Loucy (cell line): ENCODE data around the gene STXBP6.

ENCODE experiments used
- H2AFZ ChIP-seq: fragments of 200-600 bp; sonication (generic); 2 replicates; pipeline ENCODE4 v1.6.0; 2016; ENCODE audit warnings: antibody characterized with exemption, mild to moderate bottlenecking, low read length, moderate library complexity
- H3F3A ChIP-seq: fragments of 200-600 bp; 2 replicates; pipeline ENCODE4 v1.6.0; 2016; ENCODE audit warnings: antibody characterized with exemption, low read depth, mild to moderate bottlenecking
- H3K27me3 ChIP-seq: fragments of 200-600 bp; sonication (generic); 2 replicates; pipeline ENCODE4 v1.6.1; 2014; ENCODE audit warnings: low read length, mild to moderate bottlenecking; ENCODE audit not compliant: insufficient read depth, poor library complexity, severe bottlenecking
- H3K36me3 ChIP-seq: fragments of 200-600 bp; sonication (generic); 2 replicates; pipeline ENCODE4 v1.6.1; 2016; ENCODE audit warnings: low read length; ENCODE audit not compliant: insufficient read depth
- H3K4me1 ChIP-seq: fragments of 200-600 bp; sonication (generic); 2 replicates; pipeline ENCODE4 v1.5.1; 2014; ENCODE audit warnings: low read length, mild to moderate bottlenecking; ENCODE audit not compliant: insufficient read depth, poor library complexity, severe bottlenecking
- H3K4me2 ChIP-seq: fragments of 200-600 bp; sonication (generic); 2 replicates; pipeline ENCODE4 v1.6.0; 2014; ENCODE audit warnings: antibody characterized with exemption, low read length, low read depth, mild to moderate bottlenecking; ENCODE audit not compliant: poor library complexity, severe bottlenecking
- H3K4me3 ChIP-seq: fragments of 200-600 bp; sonication (generic); 2 replicates; pipeline ENCODE4 v1.5.1; 2014; ENCODE audit warnings: low read length, mild to moderate bottlenecking, mixed read lengths; ENCODE audit not compliant: poor library complexity, severe bottlenecking
- H3K79me2 ChIP-seq: fragments of 200-600 bp; sonication (generic); 2 replicates; pipeline ENCODE4 v1.6.1; 2014; ENCODE audit warnings: low read length; ENCODE audit not compliant: insufficient read depth
- H3K9ac ChIP-seq: fragments of 200-600 bp; sonication (generic); 2 replicates; pipeline ENCODE4 v1.6.0; 2014; ENCODE audit warnings: mild to moderate bottlenecking, low read depth, low read length, moderate library complexity; ENCODE audit not compliant: poor library complexity, severe bottlenecking
- H3K9me2 ChIP-seq: fragments of 200-600 bp; sonication (generic); replicated peaks from 2 replicates; pipeline ENCODE4 v1.6.1; 2016; ENCODE audit warnings: low read depth, low read length, mixed read lengths
- H3K9me3 ChIP-seq: fragments of 200-600 bp; sonication (generic); 2 replicates; pipeline ENCODE4 v1.6.1; 2014; ENCODE audit warnings: mild to moderate bottlenecking, antibody characterized with exemption, low read length, low read depth; ENCODE audit not compliant: insufficient read depth
- H4K20me1 ChIP-seq: fragments of 200-600 bp; sonication (generic); 2 replicates; pipeline ENCODE4 v1.6.0; 2014; ENCODE audit warnings: antibody characterized with exemption, low read length, mild to moderate bottlenecking; ENCODE audit not compliant: insufficient read depth, poor library complexity, severe bottlenecking
- EZH2phosphoT487 ChIP-seq: fragments of 200-600 bp; IDR thresholded peaks from 2 replicates; pipeline ENCODE4 v1.6.1; 2018; ENCODE audit warnings: antibody characterized with exemption, mild to moderate bottlenecking, moderate library complexity, borderline replicate concordance
- TF ChIP-seq, protein P1 (sequence below): fragments of 200-600 bp; sonication (generic); conservative IDR thresholded peaks from 2 replicates; pipeline ENCODE4 v1.5.1; 2014; ENCODE audit warnings: mild to moderate bottlenecking, antibody characterized with exemption, low read length

STXBP6 gene

DNA sequence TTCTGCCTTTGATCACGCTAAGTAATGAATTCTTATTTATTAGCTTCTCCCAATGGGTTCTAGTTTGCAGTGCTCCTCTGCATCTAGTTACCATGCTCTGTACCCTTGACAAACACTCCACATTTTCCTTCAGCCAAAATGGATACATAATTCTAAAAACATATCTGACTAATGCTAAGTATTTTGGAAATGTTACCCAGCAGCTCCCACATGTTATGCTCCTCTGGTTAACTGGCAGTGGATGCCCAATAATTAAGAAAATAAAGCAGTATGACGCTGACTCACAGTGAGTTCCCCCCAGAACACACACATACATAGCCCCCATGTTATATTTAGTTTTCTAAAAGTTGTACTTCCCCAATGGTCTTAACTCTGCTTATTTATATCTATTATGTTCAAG lies 74.6 kb downstream of the STXBP6 start:
- no peak overlapping the region for H3K9ac ChIP-seq
- H3K4me3 ChIP-seq: no peak overlapping the region
- peaks cover 11% of the 10 kb centered on the region for H3K4me1 ChIP-seq
- H4K20me1 ChIP-seq: no peaks in the 10 kb centered on the region
- H3K4me2 ChIP-seq: no peak overlapping the region
- no peaks in the 10 kb centered on the region for H3K27me3 ChIP-seq
- H3K9me3 ChIP-seq: no peaks in the 10 kb centered on the region
- no peaks in the 10 kb centered on the region for H3K9me2 ChIP-seq
- no peaks in the 10 kb centered on the region for H3K79me2 ChIP-seq
- no peaks in the 10 kb centered on the region for H3K36me3 ChIP-seq
- no peak for TF ChIP-seq EZH2phosphoT487
- TF ChIP-seq, protein P1, sequence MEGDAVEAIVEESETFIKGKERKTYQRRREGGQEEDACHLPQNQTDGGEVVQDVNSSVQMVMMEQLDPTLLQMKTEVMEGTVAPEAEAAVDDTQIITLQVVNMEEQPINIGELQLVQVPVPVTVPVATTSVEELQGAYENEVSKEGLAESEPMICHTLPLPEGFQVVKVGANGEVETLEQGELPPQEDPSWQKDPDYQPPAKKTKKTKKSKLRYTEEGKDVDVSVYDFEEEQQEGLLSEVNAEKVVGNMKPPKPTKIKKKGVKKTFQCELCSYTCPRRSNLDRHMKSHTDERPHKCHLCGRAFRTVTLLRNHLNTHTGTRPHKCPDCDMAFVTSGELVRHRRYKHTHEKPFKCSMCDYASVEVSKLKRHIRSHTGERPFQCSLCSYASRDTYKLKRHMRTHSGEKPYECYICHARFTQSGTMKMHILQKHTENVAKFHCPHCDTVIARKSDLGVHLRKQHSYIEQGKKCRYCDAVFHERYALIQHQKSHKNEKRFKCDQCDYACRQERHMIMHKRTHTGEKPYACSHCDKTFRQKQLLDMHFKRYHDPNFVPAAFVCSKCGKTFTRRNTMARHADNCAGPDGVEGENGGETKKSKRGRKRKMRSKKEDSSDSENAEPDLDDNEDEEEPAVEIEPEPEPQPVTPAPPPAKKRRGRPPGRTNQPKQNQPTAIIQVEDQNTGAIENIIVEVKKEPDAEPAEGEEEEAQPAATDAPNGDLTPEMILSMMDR: no peak
- H3F3A ChIP-seq: no peaks in the 10 kb centered on the region
- H2AFZ ChIP-seq: no peak overlapping the region

DNA sequence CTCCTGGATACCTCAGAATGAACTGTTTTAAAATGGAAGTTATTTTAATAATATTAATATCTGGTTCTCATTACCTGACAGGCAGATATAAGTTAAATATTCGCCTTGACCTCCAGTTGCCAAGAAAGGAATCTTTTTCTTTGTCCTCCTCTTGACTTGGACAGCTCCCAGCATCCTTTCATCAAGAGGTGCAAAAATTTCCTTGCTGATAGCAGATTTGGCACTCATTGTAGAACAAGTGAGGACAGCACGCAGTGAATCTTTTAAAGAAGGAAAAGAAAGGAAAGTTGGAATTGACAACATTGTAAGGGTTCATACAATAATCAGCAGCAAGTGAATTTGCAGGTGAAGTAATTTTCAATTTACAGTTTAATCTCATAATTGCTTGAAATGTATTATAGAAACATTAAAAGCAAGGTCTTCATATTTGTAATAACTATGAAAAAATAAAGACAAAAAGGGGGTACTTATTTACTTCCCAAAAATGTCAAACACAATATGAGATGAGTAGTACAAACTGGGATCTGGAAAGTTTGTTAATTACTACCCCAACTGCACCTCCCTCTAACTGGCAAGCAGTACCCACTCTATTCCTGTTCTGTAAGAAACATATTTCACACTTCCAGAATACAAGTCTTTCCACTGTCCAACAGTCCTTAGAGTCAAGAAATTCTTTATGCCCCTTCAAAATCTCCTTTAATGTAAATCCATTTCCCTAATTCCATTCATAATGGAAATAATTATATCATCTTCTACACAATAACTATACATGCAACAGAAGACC lies 75.2 kb downstream of the STXBP6 start:
- Histone ChIP-seq H3K9me3 (no peaks in the 10 kb centered on the region), H3K36me3 (no peaks in the 10 kb centered on the region), H3K79me2 (no peaks in the 10 kb centered on the region), H3K9me2 (no peaks in the 10 kb centered on the region), H4K20me1 (no peaks in the 10 kb centered on the region), H3F3A (no peaks in the 10 kb centered on the region), H3K27me3 (no peaks in the 10 kb centered on the region), H2AFZ (no peak overlapping the region), H3K4me2 (no peak overlapping the region), H3K4me3 (no peak overlapping the region), H3K4me1 (peaks cover 9% of the 10 kb centered on the region), H3K9ac (no peak overlapping the region)
- TF ChIP-seq, protein P1: no peak
- no peak for TF ChIP-seq EZH2phosphoT487

DNA sequence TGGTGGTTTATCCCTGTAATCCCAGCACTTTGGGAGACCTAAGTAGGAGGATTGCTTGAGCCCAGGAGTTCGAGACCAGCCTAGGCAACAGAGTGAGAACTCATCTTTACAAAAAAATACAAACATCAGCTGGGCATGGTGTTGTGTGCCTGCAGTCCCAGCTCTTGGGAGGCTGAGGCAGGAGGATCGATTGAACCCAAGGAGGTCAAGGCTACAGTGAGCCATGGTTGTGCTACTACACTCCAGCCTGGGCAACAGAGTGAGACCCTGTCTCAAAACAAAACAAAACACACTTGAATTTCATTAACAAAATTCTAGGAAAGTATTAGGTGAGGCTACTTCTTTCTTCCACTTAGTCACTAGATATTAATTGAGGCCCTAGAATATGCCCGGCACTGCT lies 77.1 kb downstream of the STXBP6 start:
- no peaks in the 10 kb centered on the region for H3K36me3 ChIP-seq
- H3K9ac ChIP-seq: no peak overlapping the region
- no peak overlapping the region for H2AFZ ChIP-seq
- no peaks in the 10 kb centered on the region for H3K27me3 ChIP-seq
- no peaks in the 10 kb centered on the region for H3F3A ChIP-seq
- H4K20me1 ChIP-seq: no peaks in the 10 kb centered on the region
- H3K79me2 ChIP-seq: no peaks in the 10 kb centered on the region
- no peak overlapping the region for H3K4me3 ChIP-seq
- H3K9me2 ChIP-seq: no peaks in the 10 kb centered on the region
- no peak for TF ChIP-seq EZH2phosphoT487
- TF ChIP-seq, protein P1: no peak
- no peaks in the 10 kb centered on the region for H3K4me1 ChIP-seq
- no peak overlapping the region for H3K4me2 ChIP-seq
- H3K9me3 ChIP-seq: no peaks in the 10 kb centered on the region
